Cardiac muscle cell (in vitro differentiated cells and primary cell): ENCODE data around the gene PRKCH. TPM values are rescaled to one million over a fixed set of nuclear protein-coding genes. Genes with fewer than 3 reads are reported as not detected.

Experiments
- DNase-seq, 2 donors: peaks; one replicate each; pipeline versions ENCODE4 v3.0.0 to v3.0.0-alpha.2; 2010 to 2017; ENCODE audit warnings: low read depth in 1 of 2, low spot score in 1 of 2
- H3K27ac ChIP-seq: fragments of 200-600 bp; sonication (generic); 2 replicates; pipeline ENCODE4 v1.5.1; 2016
- H3K27me3 ChIP-seq: fragments of 200-600 bp; sonication (generic); 2 replicates; pipeline ENCODE4 v1.6.0; 2016; ENCODE audit warnings: control low read depth
- H3K36me3 ChIP-seq: fragments of 200-600 bp; sonication (generic); 2 replicates; pipeline ENCODE4 v1.5.1; 2016; ENCODE audit warnings: control low read depth
- H3K4me1 ChIP-seq: fragments of 200-600 bp; sonication (generic); 2 replicates; pipeline ENCODE4 v1.8.1; 2017; ENCODE audit warnings: low read depth, mild to moderate bottlenecking, mixed run types
- H3K4me3 ChIP-seq: fragments of 200-600 bp; sonication (generic); 2 replicates; pipeline ENCODE4 v1.5.1; 2016; ENCODE audit warnings: mild to moderate bottlenecking
- H3K9me3 ChIP-seq: fragments of 200-600 bp; sonication (generic); 2 replicates; pipeline ENCODE4 v1.5.1; 2017; ENCODE audit warnings: low read depth, mild to moderate bottlenecking, control low read depth
- polyA plus RNA-seq: library from polyadenylated mRNA; unstranded; fragments of >200 nt; fragmentation: Nextera tagmentation; extraction: Ambion mirVana; gene quantifications from 2 replicates; pipeline ENCODE4 v1.2.1, GENCODE V29; 2016
- total RNA-seq: library from RNA; depleted of rRNA; stranded (reverse); fragments of >200 nt; gene quantifications from 2 replicates; pipeline ENCODE4 v1.2.3, GENCODE V29; 2016
- TF ChIP-seq, protein P1 (sequence below): IDR thresholded peaks from 2 replicates; pipeline ENCODE4 v1.5.1; 2012; ENCODE audit warnings: low read depth, mild to moderate bottlenecking, low read length

The PRKCH gene
- total and polyA plus RNA-seq, 2 experiments from 2014 or later = 51.0 to 128 TPM

DNA sequence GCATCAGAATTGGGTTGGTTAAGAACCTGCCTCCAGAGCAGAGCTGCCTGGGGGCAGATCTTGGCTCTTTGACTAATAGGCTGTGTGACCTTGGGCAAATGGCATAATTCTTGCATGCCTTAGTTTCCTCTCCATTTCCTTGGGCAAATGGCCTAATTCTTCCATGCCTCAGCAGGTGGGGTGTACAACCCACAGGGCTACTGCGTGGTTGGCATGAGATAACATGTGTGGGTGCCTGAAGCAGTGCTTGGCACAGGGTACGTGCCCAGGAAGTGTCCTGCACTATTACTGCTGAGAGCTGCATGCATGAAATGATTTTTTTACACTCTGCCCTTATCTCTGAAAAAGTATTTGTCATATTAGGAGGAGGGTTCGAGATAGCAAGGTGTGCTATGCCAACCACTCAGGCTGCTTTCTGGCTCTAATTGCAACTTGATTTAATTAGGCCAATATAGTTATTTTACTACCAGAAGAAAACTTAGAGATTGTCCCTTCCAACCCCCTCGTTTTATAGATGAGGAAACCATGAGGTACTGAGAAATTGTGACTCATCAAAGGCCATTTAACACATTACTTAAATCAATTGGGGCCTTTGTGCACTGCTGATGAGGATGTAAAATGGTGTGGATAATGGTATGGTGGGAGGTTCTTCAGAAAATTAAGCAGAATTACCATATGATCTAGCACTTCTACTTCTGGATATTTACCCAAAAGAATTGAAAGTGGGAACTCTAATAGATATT, 212.3 kb downstream of the PRKCH start:
- Histone ChIP-seq H3K9me3 (no peaks in the 10 kb centered on the region), H3K27ac (no peak overlapping the region), H3K27me3 (no peaks in the 10 kb centered on the region), H3K36me3 (no peaks in the 10 kb centered on the region), H3K4me1 (peaks cover 25% of the 10 kb centered on the region), H3K4me3 (no peak overlapping the region)
- DNase-seq = no peak
- TF ChIP-seq, protein P1, sequence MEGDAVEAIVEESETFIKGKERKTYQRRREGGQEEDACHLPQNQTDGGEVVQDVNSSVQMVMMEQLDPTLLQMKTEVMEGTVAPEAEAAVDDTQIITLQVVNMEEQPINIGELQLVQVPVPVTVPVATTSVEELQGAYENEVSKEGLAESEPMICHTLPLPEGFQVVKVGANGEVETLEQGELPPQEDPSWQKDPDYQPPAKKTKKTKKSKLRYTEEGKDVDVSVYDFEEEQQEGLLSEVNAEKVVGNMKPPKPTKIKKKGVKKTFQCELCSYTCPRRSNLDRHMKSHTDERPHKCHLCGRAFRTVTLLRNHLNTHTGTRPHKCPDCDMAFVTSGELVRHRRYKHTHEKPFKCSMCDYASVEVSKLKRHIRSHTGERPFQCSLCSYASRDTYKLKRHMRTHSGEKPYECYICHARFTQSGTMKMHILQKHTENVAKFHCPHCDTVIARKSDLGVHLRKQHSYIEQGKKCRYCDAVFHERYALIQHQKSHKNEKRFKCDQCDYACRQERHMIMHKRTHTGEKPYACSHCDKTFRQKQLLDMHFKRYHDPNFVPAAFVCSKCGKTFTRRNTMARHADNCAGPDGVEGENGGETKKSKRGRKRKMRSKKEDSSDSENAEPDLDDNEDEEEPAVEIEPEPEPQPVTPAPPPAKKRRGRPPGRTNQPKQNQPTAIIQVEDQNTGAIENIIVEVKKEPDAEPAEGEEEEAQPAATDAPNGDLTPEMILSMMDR = no peak

DNA sequence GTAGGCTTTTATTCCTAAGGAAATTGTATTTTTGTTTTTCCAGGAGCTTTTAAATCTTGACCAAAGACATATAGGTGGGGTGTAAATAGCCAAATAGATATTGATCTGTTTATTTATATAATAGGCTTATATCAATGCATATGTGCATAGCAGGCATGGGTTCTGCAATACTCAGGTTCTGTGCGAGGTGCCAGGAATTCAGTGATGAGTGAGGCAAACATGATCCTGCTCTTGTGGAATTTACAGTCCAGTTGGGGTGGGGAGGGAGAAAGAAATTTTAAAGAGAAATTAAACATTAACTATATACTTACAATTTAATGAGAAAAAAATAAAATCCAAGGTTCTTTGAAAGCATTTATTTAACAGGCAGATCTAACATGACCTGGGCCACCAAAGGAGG, 213.7 kb downstream of the PRKCH start:
- H3K36me3 ChIP-seq = no peaks in the 10 kb centered on the region
- H3K27ac ChIP-seq = no peak overlapping the region

DNA sequence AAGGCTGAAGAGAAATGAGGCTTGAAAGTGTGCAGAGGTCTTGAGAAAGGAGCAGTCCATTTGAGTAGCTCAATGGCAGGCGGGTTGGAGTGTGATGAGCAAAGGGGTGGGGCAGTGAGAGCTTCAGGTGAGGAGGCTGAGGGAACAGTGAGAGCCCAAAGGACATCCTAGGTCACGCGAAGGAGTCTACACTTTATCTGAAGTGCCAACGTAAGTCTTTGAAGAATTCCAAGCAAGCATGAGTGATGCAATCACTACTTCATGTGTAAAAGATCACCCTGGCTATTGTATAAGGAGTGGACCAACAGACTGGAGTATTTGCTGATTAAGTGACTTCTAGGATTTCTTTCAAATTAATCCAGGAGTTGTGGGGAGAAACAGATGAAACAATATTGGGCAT, 214.1 kb downstream of the PRKCH start:
- H3K9me3 ChIP-seq = no peaks in the 10 kb centered on the region
- H3K27ac ChIP-seq = no peak overlapping the region
- no peak for DNase-seq
- no peak overlapping the region for H3K4me3 ChIP-seq
- no peaks in the 10 kb centered on the region for H3K27me3 ChIP-seq
- H3K4me1 ChIP-seq = peaks cover 27% of the 10 kb centered on the region
- no peaks in the 10 kb centered on the region for H3K36me3 ChIP-seq
- TF ChIP-seq, protein P1 = no peak

More for the DNA sequence above, 213.7 kb downstream of the PRKCH start:
- TF ChIP-seq, protein P1 = no peak
- Histone ChIP-seq H3K27me3 (no peaks in the 10 kb centered on the region), H3K4me1 (peaks cover 27% of the 10 kb centered on the region), H3K9me3 (no peaks in the 10 kb centered on the region), H3K4me3 (no peak overlapping the region)
- no peak for DNase-seq

DNA sequence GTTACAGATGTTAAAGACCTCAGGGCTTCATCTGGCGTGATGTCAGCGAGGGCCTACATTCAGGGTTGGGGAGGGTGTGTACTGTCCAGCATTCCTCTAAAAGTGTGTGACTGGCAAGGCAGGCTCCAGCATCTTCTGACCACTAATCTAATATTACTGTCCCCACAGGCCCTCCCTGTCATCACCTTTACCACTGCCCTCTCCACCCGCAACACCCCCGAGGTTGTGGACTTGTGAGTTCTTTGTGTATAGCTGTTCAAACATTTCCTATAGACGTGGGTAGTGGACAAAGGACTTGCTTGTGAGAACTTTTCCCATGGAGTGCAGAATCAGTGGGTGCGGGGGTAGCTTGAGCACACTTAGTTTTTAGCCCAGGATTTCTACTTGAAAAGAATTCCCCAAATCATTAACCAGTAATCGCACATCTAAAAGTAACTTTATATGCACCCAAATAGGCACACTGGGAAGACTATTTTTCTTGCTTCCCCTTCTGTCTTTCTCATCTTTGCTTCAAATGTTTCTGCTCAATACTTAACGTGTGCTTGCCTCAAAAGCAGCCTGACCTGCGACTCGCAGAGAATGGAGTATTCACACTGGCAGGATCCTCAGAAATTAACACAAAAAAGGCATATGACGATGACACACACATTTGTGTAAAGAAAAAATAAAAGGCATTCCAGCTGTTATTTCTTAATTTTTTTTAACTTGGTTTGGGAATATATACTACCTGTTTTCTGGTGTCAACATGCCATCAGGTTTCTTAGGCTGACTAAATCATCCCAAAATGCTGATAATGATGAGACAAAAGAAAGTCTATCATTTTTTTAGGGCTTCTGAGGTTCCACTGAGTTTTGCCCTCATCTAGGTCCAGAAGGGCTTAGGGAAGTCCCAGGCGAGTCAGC, 215.5 kb downstream of the PRKCH start:
- Histone ChIP-seq H3K36me3 (no peaks in the 10 kb centered on the region), H3K27me3 (no peaks in the 10 kb centered on the region), H3K4me1 (peaks cover 25% of the 10 kb centered on the region), H3K9me3 (no peaks in the 10 kb centered on the region), H3K4me3 (no peak overlapping the region), H3K27ac (no peak overlapping the region)
- no peak for DNase-seq
- TF ChIP-seq, protein P1 = no peak

DNA sequence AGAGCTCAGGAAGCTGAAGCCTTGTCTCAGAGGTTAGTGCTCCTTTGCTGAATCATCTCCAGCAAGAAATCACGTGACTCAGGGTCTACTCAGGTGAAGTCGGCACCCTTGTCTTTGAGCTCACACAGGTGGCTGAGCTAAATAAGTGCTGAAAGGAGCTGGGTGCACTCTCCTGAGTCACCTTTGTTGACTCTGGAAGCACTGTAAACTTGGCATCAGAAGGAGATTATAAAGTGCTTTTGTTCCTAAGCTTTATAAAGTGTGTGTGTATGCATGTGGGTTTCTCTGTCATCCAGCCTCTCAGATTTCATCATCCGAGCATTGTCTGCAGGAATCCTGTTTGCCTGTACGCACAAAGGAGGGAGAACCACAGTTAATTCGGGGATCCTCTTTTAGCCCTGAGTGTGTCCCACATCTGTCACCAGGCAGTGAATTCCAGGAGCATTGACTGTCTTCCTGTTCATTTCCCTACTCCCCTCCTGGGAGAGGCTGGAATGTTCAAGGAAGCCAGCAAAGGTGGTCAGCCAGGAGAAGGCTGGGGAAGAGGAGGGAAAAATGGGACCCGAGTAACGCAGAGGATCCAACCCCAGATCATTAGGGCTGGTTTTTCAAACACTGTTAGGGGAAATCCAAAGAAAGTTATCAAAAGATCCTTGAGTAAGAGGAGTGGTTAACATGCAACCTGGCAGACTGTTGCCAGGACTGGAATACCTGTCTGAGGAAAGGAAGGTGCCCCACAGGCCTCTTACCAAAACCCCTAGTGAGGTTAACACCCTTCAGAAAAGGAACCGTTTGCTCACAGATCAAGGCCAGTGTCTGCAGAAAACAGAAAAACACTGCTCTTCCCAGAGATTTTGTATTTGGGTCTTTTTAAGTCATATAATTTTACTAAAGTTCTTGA, 216.4 kb downstream of the PRKCH start:
- Histone ChIP-seq H3K36me3 (no peaks in the 10 kb centered on the region), H3K27me3 (no peaks in the 10 kb centered on the region), H3K9me3 (no peaks in the 10 kb centered on the region), H3K27ac (no peak overlapping the region), H3K4me1 (peaks cover 16% of the 10 kb centered on the region), H3K4me3 (no peak overlapping the region)
- peak in 1 of 2 donors; percentile 90 for DNase-seq
- TF ChIP-seq, protein P1 = no peak
